Measurements from ENCODE around the gene RGL1.

GRCh38 chr1:183871601-183872000, 66.7 kb downstream of the RGL1 start:
- no peak for TF ChIP-seq HDAC3 (IDR thresholded peaks at IDR 0.05; ENCODE audit: borderline replicate concordance, partially characterized antibody)
- TF ChIP-seq, protein P1, sequence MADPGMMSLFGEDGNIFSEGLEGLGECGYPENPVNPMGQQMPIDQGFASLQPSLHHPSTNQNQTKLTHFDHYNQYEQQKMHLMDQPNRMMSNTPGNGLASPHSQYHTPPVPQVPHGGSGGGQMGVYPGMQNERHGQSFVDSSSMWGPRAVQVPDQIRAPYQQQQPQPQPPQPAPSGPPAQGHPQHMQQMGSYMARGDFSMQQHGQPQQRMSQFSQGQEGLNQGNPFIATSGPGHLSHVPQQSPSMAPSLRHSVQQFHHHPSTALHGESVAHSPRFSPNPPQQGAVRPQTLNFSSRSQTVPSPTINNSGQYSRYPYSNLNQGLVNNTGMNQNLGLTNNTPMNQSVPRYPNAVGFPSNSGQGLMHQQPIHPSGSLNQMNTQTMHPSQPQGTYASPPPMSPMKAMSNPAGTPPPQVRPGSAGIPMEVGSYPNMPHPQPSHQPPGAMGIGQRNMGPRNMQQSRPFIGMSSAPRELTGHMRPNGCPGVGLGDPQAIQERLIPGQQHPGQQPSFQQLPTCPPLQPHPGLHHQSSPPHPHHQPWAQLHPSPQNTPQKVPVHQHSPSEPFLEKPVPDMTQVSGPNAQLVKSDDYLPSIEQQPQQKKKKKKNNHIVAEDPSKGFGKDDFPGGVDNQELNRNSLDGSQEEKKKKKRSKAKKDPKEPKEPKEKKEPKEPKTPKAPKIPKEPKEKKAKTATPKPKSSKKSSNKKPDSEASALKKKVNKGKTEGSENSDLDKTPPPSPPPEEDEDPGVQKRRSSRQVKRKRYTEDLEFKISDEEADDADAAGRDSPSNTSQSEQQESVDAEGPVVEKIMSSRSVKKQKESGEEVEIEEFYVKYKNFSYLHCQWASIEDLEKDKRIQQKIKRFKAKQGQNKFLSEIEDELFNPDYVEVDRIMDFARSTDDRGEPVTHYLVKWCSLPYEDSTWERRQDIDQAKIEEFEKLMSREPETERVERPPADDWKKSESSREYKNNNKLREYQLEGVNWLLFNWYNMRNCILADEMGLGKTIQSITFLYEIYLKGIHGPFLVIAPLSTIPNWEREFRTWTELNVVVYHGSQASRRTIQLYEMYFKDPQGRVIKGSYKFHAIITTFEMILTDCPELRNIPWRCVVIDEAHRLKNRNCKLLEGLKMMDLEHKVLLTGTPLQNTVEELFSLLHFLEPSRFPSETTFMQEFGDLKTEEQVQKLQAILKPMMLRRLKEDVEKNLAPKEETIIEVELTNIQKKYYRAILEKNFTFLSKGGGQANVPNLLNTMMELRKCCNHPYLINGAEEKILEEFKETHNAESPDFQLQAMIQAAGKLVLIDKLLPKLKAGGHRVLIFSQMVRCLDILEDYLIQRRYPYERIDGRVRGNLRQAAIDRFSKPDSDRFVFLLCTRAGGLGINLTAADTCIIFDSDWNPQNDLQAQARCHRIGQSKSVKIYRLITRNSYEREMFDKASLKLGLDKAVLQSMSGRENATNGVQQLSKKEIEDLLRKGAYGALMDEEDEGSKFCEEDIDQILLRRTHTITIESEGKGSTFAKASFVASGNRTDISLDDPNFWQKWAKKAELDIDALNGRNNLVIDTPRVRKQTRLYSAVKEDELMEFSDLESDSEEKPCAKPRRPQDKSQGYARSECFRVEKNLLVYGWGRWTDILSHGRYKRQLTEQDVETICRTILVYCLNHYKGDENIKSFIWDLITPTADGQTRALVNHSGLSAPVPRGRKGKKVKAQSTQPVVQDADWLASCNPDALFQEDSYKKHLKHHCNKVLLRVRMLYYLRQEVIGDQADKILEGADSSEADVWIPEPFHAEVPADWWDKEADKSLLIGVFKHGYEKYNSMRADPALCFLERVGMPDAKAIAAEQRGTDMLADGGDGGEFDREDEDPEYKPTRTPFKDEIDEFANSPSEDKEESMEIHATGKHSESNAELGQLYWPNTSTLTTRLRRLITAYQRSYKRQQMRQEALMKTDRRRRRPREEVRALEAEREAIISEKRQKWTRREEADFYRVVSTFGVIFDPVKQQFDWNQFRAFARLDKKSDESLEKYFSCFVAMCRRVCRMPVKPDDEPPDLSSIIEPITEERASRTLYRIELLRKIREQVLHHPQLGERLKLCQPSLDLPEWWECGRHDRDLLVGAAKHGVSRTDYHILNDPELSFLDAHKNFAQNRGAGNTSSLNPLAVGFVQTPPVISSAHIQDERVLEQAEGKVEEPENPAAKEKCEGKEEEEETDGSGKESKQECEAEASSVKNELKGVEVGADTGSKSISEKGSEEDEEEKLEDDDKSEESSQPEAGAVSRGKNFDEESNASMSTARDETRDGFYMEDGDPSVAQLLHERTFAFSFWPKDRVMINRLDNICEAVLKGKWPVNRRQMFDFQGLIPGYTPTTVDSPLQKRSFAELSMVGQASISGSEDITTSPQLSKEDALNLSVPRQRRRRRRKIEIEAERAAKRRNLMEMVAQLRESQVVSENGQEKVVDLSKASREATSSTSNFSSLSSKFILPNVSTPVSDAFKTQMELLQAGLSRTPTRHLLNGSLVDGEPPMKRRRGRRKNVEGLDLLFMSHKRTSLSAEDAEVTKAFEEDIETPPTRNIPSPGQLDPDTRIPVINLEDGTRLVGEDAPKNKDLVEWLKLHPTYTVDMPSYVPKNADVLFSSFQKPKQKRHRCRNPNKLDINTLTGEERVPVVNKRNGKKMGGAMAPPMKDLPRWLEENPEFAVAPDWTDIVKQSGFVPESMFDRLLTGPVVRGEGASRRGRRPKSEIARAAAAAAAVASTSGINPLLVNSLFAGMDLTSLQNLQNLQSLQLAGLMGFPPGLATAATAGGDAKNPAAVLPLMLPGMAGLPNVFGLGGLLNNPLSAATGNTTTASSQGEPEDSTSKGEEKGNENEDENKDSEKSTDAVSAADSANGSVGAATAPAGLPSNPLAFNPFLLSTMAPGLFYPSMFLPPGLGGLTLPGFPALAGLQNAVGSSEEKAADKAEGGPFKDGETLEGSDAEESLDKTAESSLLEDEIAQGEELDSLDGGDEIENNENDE (IDR thresholded peaks at IDR 0.05; ENCODE audit: low read depth, low read length): no peak

All from K562 (cell line).